Smooth muscle cell of the coronary artery (primary cell): ENCODE data around the gene DALRD3. TPM values are rescaled to one million over a fixed set of nuclear protein-coding genes. Genes with fewer than 3 reads are reported as not detected.

Source experiments
- total RNA-seq: library from RNA; depleted of rRNA; stranded (reverse); fragments of >200 nt; gene quantifications from 2 replicates; pipeline ENCODE4 v1.2.3, GENCODE V29; 2014; ENCODE audit warnings: low replicate concordance

DALRD3 gene, protein sequence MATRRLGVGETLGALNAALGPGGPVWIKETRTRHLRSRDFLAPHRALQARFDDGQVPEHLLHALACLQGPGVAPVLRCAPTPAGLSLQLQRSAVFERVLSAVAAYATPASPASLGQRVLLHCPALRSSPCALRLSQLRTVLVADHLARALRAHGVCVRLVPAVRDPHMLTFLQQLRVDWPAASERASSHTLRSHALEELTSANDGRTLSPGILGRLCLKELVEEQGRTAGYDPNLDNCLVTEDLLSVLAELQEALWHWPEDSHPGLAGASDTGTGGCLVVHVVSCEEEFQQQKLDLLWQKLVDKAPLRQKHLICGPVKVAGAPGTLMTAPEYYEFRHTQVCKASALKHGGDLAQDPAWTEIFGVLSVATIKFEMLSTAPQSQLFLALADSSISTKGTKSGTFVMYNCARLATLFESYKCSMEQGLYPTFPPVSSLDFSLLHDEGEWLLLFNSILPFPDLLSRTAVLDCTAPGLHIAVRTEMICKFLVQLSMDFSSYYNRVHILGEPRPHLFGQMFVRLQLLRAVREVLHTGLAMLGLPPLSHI
- 43.7 and 57.4 TPM in 2 replicates for total RNA-seq

DNA sequence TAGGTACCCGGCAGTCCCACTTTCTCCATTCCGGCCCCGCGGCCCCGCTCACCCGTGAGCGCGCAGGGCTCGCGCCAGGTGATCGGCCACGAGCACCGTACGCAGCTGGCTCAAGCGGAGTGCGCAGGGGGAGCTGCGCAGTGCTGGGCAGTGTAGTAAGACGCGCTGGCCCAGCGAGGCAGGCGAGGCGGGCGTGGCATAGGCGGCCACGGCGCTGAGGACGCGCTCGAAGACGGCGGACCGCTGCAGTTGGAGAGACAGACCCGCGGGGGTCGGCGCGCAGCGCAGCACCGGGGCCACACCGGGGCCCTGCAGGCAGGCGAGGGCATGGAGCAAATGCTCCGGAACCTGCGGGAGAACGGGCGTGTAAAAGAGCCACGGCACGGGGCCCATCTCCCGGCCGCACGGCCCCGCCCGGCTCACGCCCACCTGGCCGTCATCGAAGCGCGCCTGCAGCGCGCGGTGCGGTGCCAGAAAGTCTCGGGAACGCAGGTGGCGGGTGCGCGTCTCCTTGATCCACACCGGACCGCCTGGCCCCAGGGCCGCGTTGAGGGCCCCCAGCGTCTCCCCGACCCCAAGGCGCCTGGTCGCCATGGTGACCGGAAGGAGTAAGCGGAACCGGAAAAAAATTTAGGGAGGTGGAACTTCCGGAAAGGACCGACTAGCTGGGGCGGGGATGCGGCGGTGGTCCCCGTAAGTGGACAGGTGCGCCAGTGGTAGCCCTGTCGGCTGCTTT is at the start of gene DALRD3:
Gene DALRD3, minus strand, starts transcription at position 610 of the 736 bp plus-strand sequence. Its CDS starts 16 bp downstream, at position 594.

DNA sequence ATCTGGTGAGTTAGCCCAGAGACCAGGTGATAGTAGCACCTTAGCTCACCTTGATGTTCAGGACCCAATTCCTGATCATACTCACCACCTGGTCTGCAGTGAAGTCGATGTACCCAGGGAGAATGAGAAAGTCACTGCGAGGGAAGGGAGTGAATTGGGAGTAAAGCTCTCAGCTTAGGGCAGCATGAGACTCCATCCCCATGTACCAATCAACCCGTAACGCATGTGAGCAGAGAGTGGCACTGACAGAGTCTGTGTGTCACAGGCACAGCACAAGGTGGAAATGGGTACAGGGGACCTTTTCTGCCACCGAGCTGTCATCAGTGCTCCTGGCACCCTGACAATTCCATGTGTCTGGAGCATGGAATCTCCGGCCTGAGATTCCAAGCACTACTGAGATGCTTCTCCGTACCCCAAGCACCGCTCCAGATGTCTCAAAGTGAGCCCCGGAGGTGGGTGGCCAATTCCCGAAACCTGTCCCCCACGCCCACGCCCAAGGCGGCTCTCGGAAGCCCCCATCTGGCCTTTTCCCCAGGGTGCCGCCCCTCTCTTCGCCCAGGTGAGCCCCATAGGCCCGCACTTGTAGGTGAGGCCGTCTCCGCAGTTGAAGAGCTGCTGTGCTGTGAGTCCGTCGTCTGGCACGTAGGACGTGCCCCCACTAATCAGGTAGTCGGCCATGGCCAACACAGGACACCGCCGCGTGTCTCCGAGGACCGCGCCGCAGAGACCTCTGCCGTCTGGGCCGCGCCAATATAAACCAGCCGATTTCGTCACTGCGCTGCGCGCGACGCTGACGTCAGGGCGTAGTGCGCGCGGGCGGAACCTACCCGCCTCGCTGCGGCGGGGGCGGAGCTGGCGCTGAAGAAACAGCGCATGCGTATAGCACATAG is 10.5 kb upstream of the DALRD3 start, which contains the start of gene IMPDH2:
Gene IMPDH2, minus strand, starts transcription at position 726 of the 890 bp plus-strand sequence. Its CDS starts 48 bp downstream, at position 678.

DNA sequence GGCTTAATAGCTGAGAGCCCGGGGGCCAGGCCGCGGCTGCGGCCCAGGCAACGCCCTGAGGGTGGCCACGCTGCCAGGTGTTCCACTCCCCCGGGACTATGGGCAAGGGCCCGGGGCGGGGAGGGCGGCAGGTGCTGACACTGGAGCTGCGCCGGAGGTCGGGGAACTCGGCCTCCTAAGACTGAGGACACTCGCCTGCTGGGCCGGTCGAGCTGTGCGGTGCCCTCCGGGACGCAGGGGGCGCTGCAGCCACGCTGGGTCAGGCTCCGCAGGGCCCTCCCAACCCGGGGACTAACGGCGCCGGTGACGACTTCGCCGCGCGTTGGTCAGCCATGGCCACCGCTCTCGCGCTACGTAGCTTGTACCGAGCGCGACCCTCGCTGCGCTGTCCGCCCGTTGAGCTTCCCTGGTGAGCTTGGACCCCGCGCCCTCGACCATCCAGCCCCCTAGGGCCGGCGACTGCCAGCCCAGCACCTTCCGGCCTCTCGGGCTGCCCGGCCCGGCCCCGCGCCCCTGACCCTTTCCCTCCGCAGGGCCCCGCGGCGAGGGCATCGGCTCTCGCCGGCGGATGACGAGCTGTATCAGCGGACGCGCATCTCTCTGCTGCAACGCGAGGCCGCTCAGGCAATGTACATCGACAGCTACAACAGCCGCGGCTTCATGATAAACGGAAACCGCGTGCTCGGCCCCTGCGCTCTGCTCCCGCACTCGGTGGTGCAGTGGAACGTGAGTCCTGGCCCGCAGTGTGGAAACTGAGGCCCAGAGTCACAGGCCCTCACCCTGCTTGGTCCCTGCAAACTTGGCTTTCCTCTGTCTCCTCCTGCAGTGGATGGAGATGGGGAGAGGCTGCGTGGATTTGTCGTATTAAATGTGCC is 3.7 kb upstream of the DALRD3 start, which contains the start of gene NDUFAF3:
Gene NDUFAF3, plus strand, starts transcription at position 309 of the 875 bp plus-strand sequence. Its CDS starts 24 bp downstream, at position 333.

DNA sequence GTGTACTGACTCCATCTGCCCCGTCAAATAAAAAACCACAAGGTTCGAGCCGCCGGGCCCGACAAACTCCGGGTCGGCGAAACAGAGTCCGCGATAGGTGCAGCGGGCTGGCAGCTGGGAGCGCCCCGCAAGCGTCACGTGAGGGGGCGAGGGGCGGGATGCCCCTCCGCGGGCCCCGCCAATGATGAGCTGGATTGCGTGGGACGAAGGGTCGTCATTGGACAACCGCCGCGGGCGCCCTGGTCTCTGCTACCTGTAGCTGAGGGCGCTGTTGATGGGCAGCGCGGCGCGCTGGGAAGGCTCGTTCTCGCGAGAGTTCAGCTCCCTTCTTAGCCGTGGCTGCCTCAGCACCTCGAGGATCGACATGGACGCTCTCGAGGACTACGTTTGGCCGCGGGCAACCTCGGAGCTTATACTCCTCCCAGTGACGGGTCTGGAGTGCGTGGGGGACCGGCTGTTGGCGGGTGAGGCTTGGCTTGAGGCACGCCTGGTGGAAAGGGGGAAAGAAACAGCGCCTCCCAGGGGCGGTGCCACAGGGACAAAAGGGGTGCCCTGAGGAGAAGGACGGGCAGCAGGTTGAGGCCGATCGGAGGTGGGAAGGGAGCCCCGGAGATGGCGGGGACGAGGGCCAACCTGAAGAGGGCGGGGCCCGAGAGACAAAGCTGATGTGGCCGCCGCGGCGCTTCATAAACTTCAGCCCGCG is 11.2 kb downstream of the DALRD3 start, which contains the start of gene WDR6:
Gene WDR6, plus strand, starts transcription at position 324 of the 703 bp plus-strand sequence. Its CDS starts 41 bp downstream, at position 365.

DNA sequence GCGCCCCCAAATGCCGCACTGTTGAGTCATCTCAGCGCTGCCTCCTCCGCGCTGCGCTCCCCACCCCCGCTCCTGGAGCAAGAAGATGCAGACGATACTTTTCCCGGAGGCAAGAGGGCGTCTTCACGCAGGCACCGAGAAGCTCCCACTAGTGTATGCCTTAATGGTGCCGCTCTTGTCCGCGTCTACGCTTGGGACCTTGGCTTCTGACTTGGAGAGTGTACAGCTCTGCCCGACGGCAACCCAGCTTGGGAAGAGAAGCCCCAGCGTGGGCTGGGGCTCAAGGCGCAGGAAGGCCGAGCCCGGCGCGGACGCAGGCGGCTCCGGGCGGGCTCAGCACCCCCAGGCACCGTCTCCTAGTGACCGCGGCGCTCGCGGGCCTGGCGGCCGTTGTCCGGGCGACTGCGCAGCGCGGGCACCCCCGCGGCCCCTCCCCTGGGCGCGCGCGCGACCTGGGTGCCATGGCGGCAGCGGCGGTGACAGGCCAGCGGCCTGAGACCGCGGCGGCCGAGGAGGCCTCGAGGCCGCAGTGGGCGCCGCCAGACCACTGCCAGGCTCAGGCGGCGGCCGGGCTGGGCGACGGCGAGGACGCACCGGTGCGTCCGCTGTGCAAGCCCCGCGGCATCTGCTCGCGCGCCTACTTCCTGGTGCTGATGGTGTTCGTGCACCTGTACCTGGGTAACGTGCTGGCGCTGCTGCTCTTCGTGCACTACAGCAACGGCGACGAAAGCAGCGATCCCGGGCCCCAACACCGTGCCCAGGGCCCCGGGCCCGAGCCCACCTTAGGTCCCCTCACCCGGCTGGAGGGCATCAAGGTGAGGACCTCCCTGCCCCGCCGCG is 28.4 kb downstream of the DALRD3 start, which contains the start of gene P4HTM:
Gene P4HTM, plus strand, starts transcription at position 446 of the 840 bp plus-strand sequence. Its CDS starts 16 bp downstream, at position 462.

Other genes starting within 250 kb of the DALRD3 start
- 23.3 and 24.5 TPM in 2 replicates for gene PRKAR2A, start 170.7 kb downstream of the DALRD3 start, total RNA-seq
- 26.5 and 26.8 TPM in 2 replicates for gene SLC25A20, start 119.7 kb downstream of the DALRD3 start, total RNA-seq
- gene ARIH2, start 99.7 kb downstream of the DALRD3 start, total RNA-seq: 60.4 and 83.5 TPM in 2 replicates
- 23.9 and 31.9 TPM in 2 replicates for gene P4HTM, start 28.3 kb downstream of the DALRD3 start, total RNA-seq
- gene WDR6, start 11.2 kb downstream of the DALRD3 start, total RNA-seq: 72.6 and 112 TPM in 2 replicates
- 84.1 and 92.2 TPM in 2 replicates for gene NDUFAF3, start 3.5 kb upstream of the DALRD3 start, total RNA-seq
- gene IMPDH2, start 10.8 kb upstream of the DALRD3 start, total RNA-seq: 433 and 547 TPM in 2 replicates
- 46.3 and 51.3 TPM in 2 replicates for gene QRICH1, start 75.5 kb upstream of the DALRD3 start, total RNA-seq
- 299 and 321 TPM in 2 replicates for gene QARS1, start 86.2 kb upstream of the DALRD3 start, total RNA-seq
- 34.7 and 77.0 TPM in 2 replicates for gene USP19, start 102.2 kb upstream of the DALRD3 start, total RNA-seq
- gene LAMB2, start 114.5 kb upstream of the DALRD3 start, total RNA-seq: 460 and 630 TPM in 2 replicates
- 13.8 and 19.6 TPM in 2 replicates for gene CCDC71, start 147.8 kb upstream of the DALRD3 start, total RNA-seq
- gene KLHDC8B, start 153.0 kb upstream of the DALRD3 start, total RNA-seq: 24.7 and 26.5 TPM in 2 replicates